Activated T-cell treated with anti-CD3 and anti-CD28 coated beads, Interleukin-2, amount 50 U/mL, for 4 hours (primary cell): ENCODE data around the gene OBP2A. TPM values are rescaled to one million over a fixed set of nuclear protein-coding genes. Genes with fewer than 3 reads are reported as not detected.

Experiments
- ATAC-seq, 2 donors: fragments of 200-7000 bp; cut with Tn5 transposase; one replicate each; pipeline ENCODE4 v1.10.0; 2021
- DNase-seq: peaks from one replicate; pipeline ENCODE4 v3.0.0-alpha.2; 2020
- H3K27me3 Mint-ChIP-seq: one replicate; pipeline ENCODE4 v1.8.0; 2021; ENCODE audit warnings: low read depth, mixed read lengths
- H3K36me3 Mint-ChIP-seq: one replicate; pipeline ENCODE4 v1.8.0; 2022; ENCODE audit warnings: mixed read lengths; ENCODE audit not compliant: insufficient read depth
- H3K4me1 Mint-ChIP-seq: one replicate; pipeline ENCODE4 v1.8.0; 2021; ENCODE audit warnings: low read depth, mixed read lengths
- H3K4me3 Mint-ChIP-seq: one replicate; pipeline ENCODE4 v1.8.0; 2021; ENCODE audit warnings: mild to moderate bottlenecking, moderate library complexity, mixed read lengths
- H3K9me3 Mint-ChIP-seq: one replicate; pipeline ENCODE4 v1.8.0; 2021; ENCODE audit warnings: mixed read lengths
- total RNA-seq, 3 donors: library from RNA; stranded (reverse); gene quantifications; one replicate each; pipeline ENCODE4 v1.2.1, GENCODE V29; 2021

Gene OBP2A
- total RNA-seq, 3 donors from 2014 or later = not detected

- ATAC-seq (no peak), DNase-seq (no peak)
- Mint-ChIP-seq H3K27me3 (peaks cover 30% of the 10 kb centered on the region), H3K9me3 (peaks cover 8% of the 10 kb centered on the region), H3K36me3 (no peaks in the 10 kb centered on the region), H3K4me3 (no peak overlapping the region), H3K4me1 (no peaks in the 10 kb centered on the region)
Observed at GRCh38 chr9:135565636-135566035, 19.7 kb downstream of the OBP2A start.

GRCh38 chr9:135566552-135566951 is 20.6 kb downstream of the OBP2A start:
- H3K27me3 Mint-ChIP-seq = peaks cover 27% of the 10 kb centered on the region
- peaks cover 8% of the 10 kb centered on the region for H3K9me3 Mint-ChIP-seq
- DNase-seq (no peak), ATAC-seq (no peak)
- H3K36me3 Mint-ChIP-seq = no peaks in the 10 kb centered on the region
- H3K4me3 Mint-ChIP-seq = no peak overlapping the region
- no peaks in the 10 kb centered on the region for H3K4me1 Mint-ChIP-seq

GRCh38 chr9:135567311-135567710 is 21.4 kb downstream of the OBP2A start:
- Mint-ChIP-seq H3K4me3 (no peak overlapping the region), H3K4me1 (no peaks in the 10 kb centered on the region), H3K9me3 (peaks cover 8% of the 10 kb centered on the region), H3K27me3 (peaks cover 27% of the 10 kb centered on the region), H3K36me3 (no peaks in the 10 kb centered on the region)
- ATAC-seq (no peak), DNase-seq (no peak)

- Mint-ChIP-seq H3K36me3 (no peaks in the 10 kb centered on the region), H3K9me3 (peaks cover 8% of the 10 kb centered on the region), H3K4me3 (no peak overlapping the region), H3K27me3 (peaks cover 27% of the 10 kb centered on the region), H3K4me1 (no peaks in the 10 kb centered on the region)
- DNase-seq = no peak
- no peak for ATAC-seq
Observed at GRCh38 chr9:135568026-135568425, 22.1 kb downstream of the OBP2A start.

GRCh38 chr9:135570456-135570855 is 24.5 kb downstream of the OBP2A start:
- no peak for DNase-seq
- no peak overlapping the region for H3K4me3 Mint-ChIP-seq
- ATAC-seq = no peak
- peaks cover 18% of the 10 kb centered on the region for H3K27me3 Mint-ChIP-seq
- H3K4me1 Mint-ChIP-seq = no peaks in the 10 kb centered on the region
- peaks cover 8% of the 10 kb centered on the region for H3K9me3 Mint-ChIP-seq
- no peaks in the 10 kb centered on the region for H3K36me3 Mint-ChIP-seq

- H3K4me3 Mint-ChIP-seq = no peak overlapping the region
- H3K9me3 Mint-ChIP-seq = peaks cover 8% of the 10 kb centered on the region
- peaks cover 8% of the 10 kb centered on the region for H3K27me3 Mint-ChIP-seq
- DNase-seq (no peak), ATAC-seq (no peak)
- H3K4me1 Mint-ChIP-seq = no peaks in the 10 kb centered on the region
- no peaks in the 10 kb centered on the region for H3K36me3 Mint-ChIP-seq
Observed at GRCh38 chr9:135572233-135572632, 26.3 kb downstream of the OBP2A start.

- ATAC-seq = no peak
- Mint-ChIP-seq H3K4me3 (no peak overlapping the region), H3K36me3 (no peaks in the 10 kb centered on the region), H3K27me3 (peaks cover 8% of the 10 kb centered on the region), H3K9me3 (peaks cover 8% of the 10 kb centered on the region), H3K4me1 (no peaks in the 10 kb centered on the region)
- DNase-seq = no peak
Observed at GRCh38 chr9:135573124-135573523, 27.2 kb downstream of the OBP2A start.

- Mint-ChIP-seq H3K4me1 (no peaks in the 10 kb centered on the region), H3K9me3 (peaks cover 2% of the 10 kb centered on the region), H3K36me3 (no peaks in the 10 kb centered on the region), H3K4me3 (no peak overlapping the region), H3K27me3 (peaks cover 7% of the 10 kb centered on the region)
- DNase-seq (no peak), ATAC-seq (no peak)
Observed at GRCh38 chr9:135574331-135574730, 28.4 kb downstream of the OBP2A start.

- H3K9me3 Mint-ChIP-seq = no peaks in the 10 kb centered on the region
- no peak overlapping the region for H3K4me3 Mint-ChIP-seq
- no peaks in the 10 kb centered on the region for H3K36me3 Mint-ChIP-seq
- no peak for ATAC-seq
- no peaks in the 10 kb centered on the region for H3K4me1 Mint-ChIP-seq
- no peak for DNase-seq
- peaks cover 5% of the 10 kb centered on the region for H3K27me3 Mint-ChIP-seq
Observed at GRCh38 chr9:135574943-135575342, 29.0 kb downstream of the OBP2A start.

GRCh38 chr9:135575995-135576631 is 30.2 kb downstream of the OBP2A start:
- no peak for DNase-seq
- no peak for ATAC-seq
- H3K9me3 Mint-ChIP-seq = no peaks in the 10 kb centered on the region
- peaks cover 5% of the 10 kb centered on the region for H3K27me3 Mint-ChIP-seq
- no peak overlapping the region for H3K4me3 Mint-ChIP-seq
- no peaks in the 10 kb centered on the region for H3K36me3 Mint-ChIP-seq
- H3K4me1 Mint-ChIP-seq = no peaks in the 10 kb centered on the region

GRCh38 chr9:135577256-135577655 is 31.3 kb downstream of the OBP2A start:
- Mint-ChIP-seq H3K27me3 (peaks cover 9% of the 10 kb centered on the region), H3K36me3 (no peaks in the 10 kb centered on the region), H3K4me3 (no peak overlapping the region), H3K9me3 (no peaks in the 10 kb centered on the region), H3K4me1 (no peaks in the 10 kb centered on the region)
- no peak for ATAC-seq
- DNase-seq = no peak

- Mint-ChIP-seq H3K4me3 (no peak overlapping the region), H3K36me3 (no peaks in the 10 kb centered on the region), H3K4me1 (no peaks in the 10 kb centered on the region), H3K27me3 (peaks cover 15% of the 10 kb centered on the region), H3K9me3 (no peaks in the 10 kb centered on the region)
- no peak for DNase-seq
- no peak for ATAC-seq
Observed at GRCh38 chr9:135579356-135579755, 33.4 kb downstream of the OBP2A start.

GRCh38 chr9:135579889-135580660 is 34.1 kb downstream of the OBP2A start:
- Mint-ChIP-seq H3K4me3 (no peak overlapping the region), H3K4me1 (no peaks in the 10 kb centered on the region), H3K9me3 (no peaks in the 10 kb centered on the region), H3K27me3 (peaks cover 15% of the 10 kb centered on the region), H3K36me3 (no peaks in the 10 kb centered on the region)
- DNase-seq = no peak
- ATAC-seq = no peak

- no peak for ATAC-seq
- no peak for DNase-seq
- H3K9me3 Mint-ChIP-seq = no peaks in the 10 kb centered on the region
- no peaks in the 10 kb centered on the region for H3K36me3 Mint-ChIP-seq
- H3K4me3 Mint-ChIP-seq = no peak overlapping the region
- no peaks in the 10 kb centered on the region for H3K4me1 Mint-ChIP-seq
- H3K27me3 Mint-ChIP-seq = peaks cover 17% of the 10 kb centered on the region
Observed at GRCh38 chr9:135580664-135581380, 34.9 kb downstream of the OBP2A start.
